Measurements from ENCODE around the gene NTNG2.

The NTNG2 gene

GRCh38 chr9:132243156-132244074, 81.6 kb downstream of the NTNG2 start:
- TF ChIP-seq CTCF (IDR thresholded peaks at IDR 0.05; ENCODE audit: low read length) (peak; percentile 19; the same call in 1 of the 2 replicates), EZH2 (IDR thresholded peaks at IDR 0.05; ENCODE audit: borderline replicate concordance, low read length) (no peak)
- no peaks in the 10 kb centered on the region for H3K9me2 ChIP-seq (ENCODE audit: low read depth, low read length)
- no peaks in the 10 kb centered on the region for H3K9me3 ChIP-seq (ENCODE audit: low read length)
- no peaks in the 10 kb centered on the region for H3K36me3 ChIP-seq (ENCODE audit: insufficient read depth, low read length)
- H3K27ac ChIP-seq (ENCODE audit: low read depth, low read length, poor library complexity, severe bottlenecking), result no peak overlapping the region
- H3K4me2 ChIP-seq (ENCODE audit: low read length), result no peak overlapping the region
- H3K27me3 ChIP-seq (ENCODE audit: insufficient read depth, low read length), result peaks cover 4% of the 10 kb centered on the region; the same call in 1 of the 2 replicates
- H3K9ac ChIP-seq (ENCODE audit: low read length), result no peak overlapping the region
- H2AFZ ChIP-seq (ENCODE audit: low read length), result no peak overlapping the region
- H4K20me1 ChIP-seq (ENCODE audit: insufficient read depth, low read length), result no peaks in the 10 kb centered on the region
- H3K4me3 ChIP-seq (ENCODE audit: low read depth, low read length, poor library complexity, severe bottlenecking), result no peak overlapping the region
- no peaks in the 10 kb centered on the region for H3F3A ChIP-seq (ENCODE audit: insufficient read depth, low read length)
- H3K79me2 ChIP-seq (ENCODE audit: insufficient read depth, low read length), result no peaks in the 10 kb centered on the region
- H3K4me1 ChIP-seq (ENCODE audit: insufficient read depth, low read length, severe bottlenecking), result peaks cover 22% of the 10 kb centered on the region

- Histone ChIP-seq H3K9me2 (ENCODE audit: low read depth, low read length) (no peaks in the 10 kb centered on the region), H3K4me2 (ENCODE audit: low read length) (no peak overlapping the region), H3K27me3 (ENCODE audit: insufficient read depth, low read length) (peaks cover 4% of the 10 kb centered on the region; the same call in 1 of the 2 replicates), H4K20me1 (ENCODE audit: insufficient read depth, low read length) (no peaks in the 10 kb centered on the region), H2AFZ (ENCODE audit: low read length) (no peak overlapping the region), H3F3A (ENCODE audit: insufficient read depth, low read length) (no peaks in the 10 kb centered on the region), H3K27ac (ENCODE audit: low read depth, low read length, poor library complexity, severe bottlenecking) (no peak overlapping the region), H3K4me1 (ENCODE audit: insufficient read depth, low read length, severe bottlenecking) (peaks cover 22% of the 10 kb centered on the region), H3K9ac (ENCODE audit: low read length) (no peak overlapping the region), H3K79me2 (ENCODE audit: insufficient read depth, low read length) (no peaks in the 10 kb centered on the region), H3K9me3 (ENCODE audit: low read length) (no peaks in the 10 kb centered on the region), H3K36me3 (ENCODE audit: insufficient read depth, low read length) (no peaks in the 10 kb centered on the region), H3K4me3 (ENCODE audit: low read depth, low read length, poor library complexity, severe bottlenecking) (no peak overlapping the region)
- TF ChIP-seq EZH2 (IDR thresholded peaks at IDR 0.05; ENCODE audit: borderline replicate concordance, low read length) (no peak), CTCF (IDR thresholded peaks at IDR 0.05; ENCODE audit: low read length) (no peak)
Observed at GRCh38 chr9:132244582-132245455, 83.0 kb downstream of the NTNG2 start.

- H3K4me2 ChIP-seq (ENCODE audit: low read length), result no peak overlapping the region
- H3K9me2 ChIP-seq (ENCODE audit: low read depth, low read length), result no peaks in the 10 kb centered on the region
- no peak overlapping the region for H3K9ac ChIP-seq (ENCODE audit: low read length)
- H3F3A ChIP-seq (ENCODE audit: insufficient read depth, low read length), result no peaks in the 10 kb centered on the region
- H3K9me3 ChIP-seq (ENCODE audit: low read length), result no peaks in the 10 kb centered on the region
- TF ChIP-seq EZH2 (IDR thresholded peaks at IDR 0.05; ENCODE audit: borderline replicate concordance, low read length), result no peak
- no peak for TF ChIP-seq CTCF (IDR thresholded peaks at IDR 0.05; ENCODE audit: low read length)
- H3K27me3 ChIP-seq (ENCODE audit: insufficient read depth, low read length), result peaks cover 4% of the 10 kb centered on the region; the same call in 1 of the 2 replicates
- H3K36me3 ChIP-seq (ENCODE audit: insufficient read depth, low read length), result no peaks in the 10 kb centered on the region
- H3K4me1 ChIP-seq (ENCODE audit: insufficient read depth, low read length, severe bottlenecking), result peaks cover 21% of the 10 kb centered on the region
- no peak overlapping the region for H2AFZ ChIP-seq (ENCODE audit: low read length)
- H3K4me3 ChIP-seq (ENCODE audit: low read depth, low read length, poor library complexity, severe bottlenecking), result no peak overlapping the region
- H4K20me1 ChIP-seq (ENCODE audit: insufficient read depth, low read length), result no peaks in the 10 kb centered on the region
- H3K27ac ChIP-seq (ENCODE audit: low read depth, low read length, poor library complexity, severe bottlenecking), result no peak overlapping the region
- no peaks in the 10 kb centered on the region for H3K79me2 ChIP-seq (ENCODE audit: insufficient read depth, low read length)
Observed at GRCh38 chr9:132245465-132245864, 83.6 kb downstream of the NTNG2 start.

Data from OCI-LY1 (cell line).